GM23338 (cell line): ENCODE results near the gene VEGFC.

Experiments
- CREB1 ChIP-seq: fragments of 250-450 bp; sonication (Bioruptor Pico); IDR thresholded peaks from 2 replicates; pipeline ENCODE4 v1.5.0; 2020; ENCODE audit warnings: low read depth, mild to moderate bottlenecking, moderate library complexity
- ETS1 ChIP-seq: IDR thresholded peaks from 2 replicates; pipeline ENCODE4 v1.6.1; 2016; ENCODE audit warnings: antibody characterized with exemption
- EZH2 ChIP-seq: fragments of 200-600 bp; sonication (generic); IDR thresholded peaks from one replicate; pipeline ENCODE4 v1.8.0; 2017; ENCODE audit warnings: antibody characterized with exemption, mild to moderate bottlenecking, low read depth; ENCODE audit not compliant: unreplicated experiment
- EZH2phosphoT487 ChIP-seq: fragments of 200-600 bp; sonication (generic); IDR thresholded peaks from one replicate; pipeline ENCODE4 v1.8.1; 2018; ENCODE audit warnings: antibody characterized with exemption; ENCODE audit not compliant: unreplicated experiment
- JUNB ChIP-seq: IDR thresholded peaks from one replicate; pipeline ENCODE4 v1.6.1; 2016; ENCODE audit warnings: antibody characterized with exemption; ENCODE audit not compliant: unreplicated experiment
- POLR2AphosphoS5 ChIP-seq: IDR thresholded peaks from 2 replicates; pipeline ENCODE4 v1.6.1; 2016; ENCODE audit warnings: antibody characterized with exemption, low read depth
- ZNF114 ChIP-seq: fragments of 250-450 bp; sonication (Bioruptor Pico); IDR thresholded peaks from 2 replicates; pipeline ENCODE4 v1.5.0; 2020; ENCODE audit warnings: mild to moderate bottlenecking, moderate library complexity
- TF ChIP-seq, protein P1 (sequence below): IDR thresholded peaks from one replicate; pipeline ENCODE4 v1.6.1; 2018; ENCODE audit warnings: antibody characterized with exemption; ENCODE audit not compliant: unreplicated experiment
- TF ChIP-seq, protein P2 (sequence below), 2 experiments: fragments of 200-600 bp in 1 of 2; sonication (generic) in 1 of 2; conservative IDR thresholded peaks; 2 replicates each; pipeline versions ENCODE4 v1.5.1 to v1.6.1; 2016 to 2017; ENCODE audit warnings: antibody characterized with exemption in 2 of 2, low read depth in 2 of 2, mild to moderate bottlenecking in 2 of 2, moderate library complexity in 1 of 2
- TF ChIP-seq, protein P3 (sequence below): fragments of 250-450 bp; sonication (Bioruptor Pico); IDR thresholded peaks from 2 replicates; pipeline ENCODE4 v1.5.0; 2020; ENCODE audit warnings: mild to moderate bottlenecking, moderate library complexity

- no peak for TF ChIP-seq ETS1
- TF ChIP-seq, protein P1, sequence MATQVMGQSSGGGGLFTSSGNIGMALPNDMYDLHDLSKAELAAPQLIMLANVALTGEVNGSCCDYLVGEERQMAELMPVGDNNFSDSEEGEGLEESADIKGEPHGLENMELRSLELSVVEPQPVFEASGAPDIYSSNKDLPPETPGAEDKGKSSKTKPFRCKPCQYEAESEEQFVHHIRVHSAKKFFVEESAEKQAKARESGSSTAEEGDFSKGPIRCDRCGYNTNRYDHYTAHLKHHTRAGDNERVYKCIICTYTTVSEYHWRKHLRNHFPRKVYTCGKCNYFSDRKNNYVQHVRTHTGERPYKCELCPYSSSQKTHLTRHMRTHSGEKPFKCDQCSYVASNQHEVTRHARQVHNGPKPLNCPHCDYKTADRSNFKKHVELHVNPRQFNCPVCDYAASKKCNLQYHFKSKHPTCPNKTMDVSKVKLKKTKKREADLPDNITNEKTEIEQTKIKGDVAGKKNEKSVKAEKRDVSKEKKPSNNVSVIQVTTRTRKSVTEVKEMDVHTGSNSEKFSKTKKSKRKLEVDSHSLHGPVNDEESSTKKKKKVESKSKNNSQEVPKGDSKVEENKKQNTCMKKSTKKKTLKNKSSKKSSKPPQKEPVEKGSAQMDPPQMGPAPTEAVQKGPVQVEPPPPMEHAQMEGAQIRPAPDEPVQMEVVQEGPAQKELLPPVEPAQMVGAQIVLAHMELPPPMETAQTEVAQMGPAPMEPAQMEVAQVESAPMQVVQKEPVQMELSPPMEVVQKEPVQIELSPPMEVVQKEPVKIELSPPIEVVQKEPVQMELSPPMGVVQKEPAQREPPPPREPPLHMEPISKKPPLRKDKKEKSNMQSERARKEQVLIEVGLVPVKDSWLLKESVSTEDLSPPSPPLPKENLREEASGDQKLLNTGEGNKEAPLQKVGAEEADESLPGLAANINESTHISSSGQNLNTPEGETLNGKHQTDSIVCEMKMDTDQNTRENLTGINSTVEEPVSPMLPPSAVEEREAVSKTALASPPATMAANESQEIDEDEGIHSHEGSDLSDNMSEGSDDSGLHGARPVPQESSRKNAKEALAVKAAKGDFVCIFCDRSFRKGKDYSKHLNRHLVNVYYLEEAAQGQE: no peak
- no peak for TF ChIP-seq POLR2AphosphoS5
- TF ChIP-seq, protein P2, sequence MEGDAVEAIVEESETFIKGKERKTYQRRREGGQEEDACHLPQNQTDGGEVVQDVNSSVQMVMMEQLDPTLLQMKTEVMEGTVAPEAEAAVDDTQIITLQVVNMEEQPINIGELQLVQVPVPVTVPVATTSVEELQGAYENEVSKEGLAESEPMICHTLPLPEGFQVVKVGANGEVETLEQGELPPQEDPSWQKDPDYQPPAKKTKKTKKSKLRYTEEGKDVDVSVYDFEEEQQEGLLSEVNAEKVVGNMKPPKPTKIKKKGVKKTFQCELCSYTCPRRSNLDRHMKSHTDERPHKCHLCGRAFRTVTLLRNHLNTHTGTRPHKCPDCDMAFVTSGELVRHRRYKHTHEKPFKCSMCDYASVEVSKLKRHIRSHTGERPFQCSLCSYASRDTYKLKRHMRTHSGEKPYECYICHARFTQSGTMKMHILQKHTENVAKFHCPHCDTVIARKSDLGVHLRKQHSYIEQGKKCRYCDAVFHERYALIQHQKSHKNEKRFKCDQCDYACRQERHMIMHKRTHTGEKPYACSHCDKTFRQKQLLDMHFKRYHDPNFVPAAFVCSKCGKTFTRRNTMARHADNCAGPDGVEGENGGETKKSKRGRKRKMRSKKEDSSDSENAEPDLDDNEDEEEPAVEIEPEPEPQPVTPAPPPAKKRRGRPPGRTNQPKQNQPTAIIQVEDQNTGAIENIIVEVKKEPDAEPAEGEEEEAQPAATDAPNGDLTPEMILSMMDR (conservative IDR thresholded peaks at IDR 0.05; ENCODE audit: low read depth in 2 of 2): no peak
- TF ChIP-seq EZH2phosphoT487: no peak
- TF ChIP-seq EZH2: no peak
- TF ChIP-seq JUNB: no peak
- TF ChIP-seq, protein P3, sequence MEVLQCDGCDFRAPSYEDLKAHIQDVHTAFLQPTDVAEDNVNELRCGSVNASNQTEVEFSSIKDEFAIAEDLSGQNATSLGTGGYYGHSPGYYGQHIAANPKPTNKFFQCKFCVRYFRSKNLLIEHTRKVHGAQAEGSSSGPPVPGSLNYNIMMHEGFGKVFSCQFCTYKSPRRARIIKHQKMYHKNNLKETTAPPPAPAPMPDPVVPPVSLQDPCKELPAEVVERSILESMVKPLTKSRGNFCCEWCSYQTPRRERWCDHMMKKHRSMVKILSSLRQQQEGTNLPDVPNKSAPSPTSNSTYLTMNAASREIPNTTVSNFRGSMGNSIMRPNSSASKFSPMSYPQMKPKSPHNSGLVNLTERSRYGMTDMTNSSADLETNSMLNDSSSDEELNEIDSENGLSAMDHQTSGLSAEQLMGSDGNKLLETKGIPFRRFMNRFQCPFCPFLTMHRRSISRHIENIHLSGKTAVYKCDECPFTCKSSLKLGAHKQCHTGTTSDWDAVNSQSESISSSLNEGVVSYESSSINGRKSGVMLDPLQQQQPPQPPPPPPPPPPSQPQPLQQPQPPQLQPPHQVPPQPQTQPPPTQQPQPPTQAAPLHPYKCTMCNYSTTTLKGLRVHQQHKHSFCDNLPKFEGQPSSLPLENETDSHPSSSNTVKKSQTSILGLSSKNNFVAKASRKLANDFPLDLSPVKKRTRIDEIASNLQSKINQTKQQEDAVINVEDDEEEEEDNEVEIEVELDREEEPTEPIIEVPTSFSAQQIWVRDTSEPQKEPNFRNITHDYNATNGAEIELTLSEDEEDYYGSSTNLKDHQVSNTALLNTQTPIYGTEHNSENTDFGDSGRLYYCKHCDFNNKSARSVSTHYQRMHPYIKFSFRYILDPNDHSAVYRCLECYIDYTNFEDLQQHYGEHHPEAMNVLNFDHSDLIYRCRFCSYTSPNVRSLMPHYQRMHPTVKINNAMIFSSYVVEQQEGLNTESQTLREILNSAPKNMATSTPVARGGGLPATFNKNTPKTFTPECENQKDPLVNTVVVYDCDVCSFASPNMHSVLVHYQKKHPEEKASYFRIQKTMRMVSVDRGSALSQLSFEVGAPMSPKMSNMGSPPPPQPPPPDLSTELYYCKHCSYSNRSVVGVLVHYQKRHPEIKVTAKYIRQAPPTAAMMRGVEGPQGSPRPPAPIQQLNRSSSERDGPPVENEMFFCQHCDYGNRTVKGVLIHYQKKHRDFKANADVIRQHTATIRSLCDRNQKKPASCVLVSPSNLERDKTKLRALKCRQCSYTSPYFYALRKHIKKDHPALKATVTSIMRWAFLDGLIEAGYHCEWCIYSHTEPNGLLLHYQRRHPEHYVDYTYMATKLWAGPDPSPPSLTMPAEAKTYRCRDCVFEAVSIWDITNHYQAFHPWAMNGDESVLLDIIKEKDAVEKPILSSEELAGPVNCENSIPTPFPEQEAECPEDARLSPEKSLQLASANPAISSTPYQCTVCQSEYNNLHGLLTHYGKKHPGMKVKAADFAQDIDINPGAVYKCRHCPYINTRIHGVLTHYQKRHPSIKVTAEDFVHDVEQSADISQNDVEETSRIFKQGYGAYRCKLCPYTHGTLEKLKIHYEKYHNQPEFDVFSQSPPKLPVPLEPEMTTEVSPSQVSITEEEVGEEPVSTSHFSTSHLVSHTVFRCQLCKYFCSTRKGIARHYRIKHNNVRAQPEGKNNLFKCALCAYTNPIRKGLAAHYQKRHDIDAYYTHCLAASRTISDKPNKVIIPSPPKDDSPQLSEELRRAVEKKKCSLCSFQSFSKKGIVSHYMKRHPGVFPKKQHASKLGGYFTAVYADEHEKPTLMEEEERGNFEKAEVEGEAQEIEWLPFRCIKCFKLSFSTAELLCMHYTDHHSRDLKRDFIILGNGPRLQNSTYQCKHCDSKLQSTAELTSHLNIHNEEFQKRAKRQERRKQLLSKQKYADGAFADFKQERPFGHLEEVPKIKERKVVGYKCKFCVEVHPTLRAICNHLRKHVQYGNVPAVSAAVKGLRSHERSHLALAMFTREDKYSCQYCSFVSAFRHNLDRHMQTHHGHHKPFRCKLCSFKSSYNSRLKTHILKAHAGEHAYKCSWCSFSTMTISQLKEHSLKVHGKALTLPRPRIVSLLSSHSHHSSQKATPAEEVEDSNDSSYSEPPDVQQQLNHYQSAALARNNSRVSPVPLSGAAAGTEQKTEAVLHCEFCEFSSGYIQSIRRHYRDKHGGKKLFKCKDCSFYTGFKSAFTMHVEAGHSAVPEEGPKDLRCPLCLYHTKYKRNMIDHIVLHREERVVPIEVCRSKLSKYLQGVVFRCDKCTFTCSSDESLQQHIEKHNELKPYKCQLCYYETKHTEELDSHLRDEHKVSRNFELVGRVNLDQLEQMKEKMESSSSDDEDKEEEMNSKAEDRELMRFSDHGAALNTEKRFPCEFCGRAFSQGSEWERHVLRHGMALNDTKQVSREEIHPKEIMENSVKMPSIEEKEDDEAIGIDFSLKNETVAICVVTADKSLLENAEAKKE (CRISPR knock-in tag): no peak
- TF ChIP-seq ZNF114: no peak
- no peak for TF ChIP-seq CREB1
Observed at GRCh38 chr4:176638992-176639391, 153.7 kb downstream of the VEGFC start.
